Panc1 (cell line): ENCODE results near the gene ENGASE. TPM values are rescaled to one million over a fixed set of nuclear protein-coding genes. Genes with fewer than 3 reads are reported as not detected.
"Not testable (repeated sequence)": the region's sequence is repeated elsewhere in the genome, so short reads cannot be mapped to it uniquely, and the experiment has no call there.

Experiments
- ATAC-seq: fragments of 200-7000 bp; cut with Tn5 transposase; 2 replicates; pipeline ENCODE4 v1.9.1; 2020; ENCODE audit warnings: mild to moderate bottlenecking, moderate library complexity
- BruUV-seq: library from RNA; stranded (reverse); fragments of 400-500 nt; replicated peaks from 2 replicates; lab custom pipeline; 2021; lab: Mats Ljungman, UMichigan
- CTCF ChIA-PET: fragments of 300-600 bp; sonication (Branson Sonifier 250); formaldehyde crosslinking; loops from one replicate; lab custom pipeline; 2022; ENCODE audit warnings: antibody characterized with exemption; lab: Charles Lee
- POLR2A ChIA-PET: fragments of 300-600 bp; sonication (Branson Sonifier 250); formaldehyde crosslinking; loops from one replicate; lab custom pipeline; 2022; ENCODE audit warnings: antibody characterized with exemption; lab: Charles Lee
- DNase-seq: peaks from one replicate; pipeline ENCODE4 v3.0.0-alpha.2; 2010; ENCODE audit warnings: low read depth, low spot score
- H3K27ac ChIP-seq: 2 replicates; pipeline ENCODE4 v1.5.1; 2011; ENCODE audit warnings: mild to moderate bottlenecking, low read length, inconsistent platforms
- H3K27me3 ChIP-seq: fragments of 200-500 bp; sonication (Bioruptor generic); 2 replicates; pipeline ENCODE4 v1.6.0; 2014; ENCODE audit warnings: low read length, inconsistent platforms; ENCODE audit not compliant: control insufficient read depth, insufficient read depth
- H3K36me3 ChIP-seq: fragments of 200-500 bp; sonication (Bioruptor generic); 2 replicates; pipeline ENCODE4 v1.5.1; 2014; ENCODE audit warnings: inconsistent platforms, mild to moderate bottlenecking, low read length, moderate library complexity; ENCODE audit not compliant: control insufficient read depth, insufficient read depth
- H3K4me1 ChIP-seq: 2 replicates; pipeline ENCODE4 v1.5.1; 2011; ENCODE audit warnings: inconsistent platforms, mild to moderate bottlenecking, low read length, moderate library complexity; ENCODE audit not compliant: control insufficient read depth, insufficient read depth
- H3K4me3 ChIP-seq, 2 experiments: 2 replicates each; pipeline ENCODE4 v1.5.1; 2011 to 2012; ENCODE audit warnings: low read depth in 2 of 2, low read length in 2 of 2, mild to moderate bottlenecking in 2 of 2, inconsistent platforms in 1 of 2, moderate library complexity in 1 of 2
- H3K9me3 ChIP-seq: fragments of 200-500 bp; sonication (Bioruptor generic); 2 replicates; pipeline ENCODE4 v1.5.1; 2014; ENCODE audit warnings: low read depth, mild to moderate bottlenecking, inconsistent platforms, low read length, moderate library complexity; ENCODE audit not compliant: control insufficient read depth, insufficient read depth
- CTCF ChIP-seq: fragments of 450-650 bp; IDR thresholded peaks from 2 replicates; pipeline ENCODE4 v1.5.1; 2017; ENCODE audit warnings: mild to moderate bottlenecking
- POLR2AphosphoS5 ChIP-seq: IDR thresholded peaks from 2 replicates; pipeline ENCODE4 v1.6.1; 2012; ENCODE audit warnings: mild to moderate bottlenecking, low read depth, low read length, moderate library complexity
- REST ChIP-seq, 2 experiments: IDR thresholded peaks; 2 replicates each; pipeline ENCODE4 v1.6.1; 2011 to 2012; ENCODE audit warnings: low read depth in 2 of 2, control low read depth in 1 of 2, low read length in 1 of 2, mild to moderate bottlenecking in 1 of 2, moderate library complexity in 1 of 2; ENCODE audit not compliant: insufficient read depth in 1 of 2
- SIN3A ChIP-seq: IDR thresholded peaks from 2 replicates; pipeline ENCODE4 v1.6.1; 2012; ENCODE audit warnings: low read depth, mild to moderate bottlenecking, low read length, moderate library complexity, borderline replicate concordance; ENCODE audit not compliant: insufficient read depth
- TCF7L2 ChIP-seq: IDR thresholded peaks from 2 replicates; pipeline ENCODE4 v1.6.1; 2011; ENCODE audit warnings: mild to moderate bottlenecking, low read depth, low read length, inconsistent platforms
- in situ Hi-C: cut with HindIII; loops from 2 replicates; pipeline ENCODE4 v1.10.0; 2016; ENCODE audit warnings: low sequenced_read_pairs, low pct_unique_long_range_greater_than_20kb
- intact Hi-C: fragments of 100-400 bp; cut with micrococcal nuclease; formaldehyde crosslinking; loops from one replicate; pipeline ENCODE4 v1.10.0; 2022; ENCODE audit not compliant: unreplicated experiment
- total RNA-seq: library from RNA; stranded (reverse); gene quantifications from one replicate; pipeline ENCODE4 v1.2.1, GENCODE V29; 2021; ENCODE audit not compliant: unreplicated experiment

The ENGASE gene
- total RNA-seq, 1 experiment from 2014 or later: 32.3 TPM

- peaks cover 23% of the 10 kb centered on the region for H3K4me1 ChIP-seq
- POLR2A ChIA-PET: interaction anchor here (0.7 kb wide), 1 partner anchor 526 kb away, joined by 4 read pairs; no protein-coding TSS in a partner anchor
- H3K9me3 ChIP-seq, H3K4me3 ChIP-seq, ATAC-seq, intact Hi-C loops, BruUV-seq, DNase-seq, H3K36me3 ChIP-seq, H3K27me3 ChIP-seq, H3K27ac ChIP-seq, in situ Hi-C loops: not testable (repeated sequence)
- CTCF ChIA-PET: interaction anchor here (0.7 kb wide), 1 partner anchor 134 kb away, joined by 3 read pairs; no protein-coding TSS in a partner anchor
Observed at GRCh38 chr17:79030636-79031035, 44.0 kb upstream of the ENGASE start.

- H3K27ac ChIP-seq: no peak overlapping the region
Observed at GRCh38 chr17:79031996-79032875, 42.4 kb upstream of the ENGASE start.

More at GRCh38 chr17:79031996-79032875, 42.4 kb upstream of the ENGASE start:
- POLR2A ChIA-PET: no interaction called here
- Histone ChIP-seq H3K36me3 (no peaks in the 10 kb centered on the region), H3K27me3 (peaks cover 6% of the 10 kb centered on the region), H3K9me3 (no peaks in the 10 kb centered on the region), H3K4me3 (no peak overlapping the region), H3K4me1 (peaks cover 15% of the 10 kb centered on the region)
- intact Hi-C loops: no loop called here
- in situ Hi-C loops: no loop called here
- TF ChIP-seq REST (IDR thresholded peaks at IDR 0.05; ENCODE audit: insufficient read depth in 1 of 2, low read depth in 2 of 2, low read length in 1 of 2) (no peak), SIN3A (no peak), TCF7L2 (no peak), CTCF (no peak), POLR2AphosphoS5 (no peak)
- ATAC-seq (no peak), DNase-seq (no peak)
- no TSS peak for BruUV-seq
- CTCF ChIA-PET: interaction anchor here (0.5 to 0.6 kb wide), 2 partner anchors 197 to 360 kb away, joined by 3 to 6 read pairs; no protein-coding TSS in a partner anchor
